GM21381 (cell line): ENCODE measurements around the gene LHFPL3.
"Not testable (repeated sequence)": the region's sequence is repeated elsewhere in the genome, so short reads cannot be mapped to it uniquely, and the experiment has no call there.

ENCODE experiments used
- ATAC-seq: cut with Tn5 transposase; IDR thresholded peaks from one replicate; pipeline ENCODE4 v1.9.1; 2021; ENCODE audit warnings: mild to moderate bottlenecking, moderate library complexity; ENCODE audit not compliant: unreplicated experiment

Gene LHFPL3

DNA sequence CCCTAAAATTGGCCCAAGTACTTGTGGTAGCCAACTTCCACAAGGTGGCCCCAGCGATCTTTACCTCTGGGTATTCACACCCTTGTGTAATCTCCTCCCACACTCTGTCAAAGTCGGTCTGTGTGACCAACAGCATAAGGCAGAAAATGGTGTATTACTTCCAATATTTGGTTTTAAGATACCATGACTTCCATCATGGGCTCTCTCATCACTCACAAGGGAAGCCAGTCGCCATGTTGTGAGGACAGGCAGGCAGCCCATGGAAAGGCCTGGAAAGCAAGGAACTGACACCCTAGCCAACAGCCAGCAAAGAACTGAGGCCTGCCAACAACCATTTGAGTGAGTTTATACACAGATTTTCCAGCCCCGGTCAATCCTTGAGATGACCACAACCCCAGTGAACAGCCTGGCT, 594.6 kb downstream of the LHFPL3 start:
- ATAC-seq, result peak; percentile 96

DNA sequence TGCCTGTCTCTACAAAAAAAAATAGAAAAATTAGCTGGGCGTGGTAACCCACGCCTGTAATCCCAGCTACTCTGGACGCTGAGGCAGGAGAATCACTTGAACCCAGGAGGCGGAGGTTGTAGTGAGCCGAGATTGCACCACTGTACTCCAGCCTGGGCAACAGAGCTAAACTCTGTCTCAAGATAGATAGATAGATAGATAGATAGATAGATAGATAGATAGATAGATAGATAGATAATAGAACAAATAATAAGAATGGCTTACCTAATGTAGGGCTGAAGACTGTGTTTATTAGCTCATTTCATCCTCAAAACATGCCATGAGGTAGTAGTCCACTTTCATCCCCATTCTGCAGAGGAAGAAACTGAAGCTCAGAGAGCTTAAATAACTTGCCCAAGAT, 597.8 kb downstream of the LHFPL3 start:
- ATAC-seq, result not testable (repeated sequence)

DNA sequence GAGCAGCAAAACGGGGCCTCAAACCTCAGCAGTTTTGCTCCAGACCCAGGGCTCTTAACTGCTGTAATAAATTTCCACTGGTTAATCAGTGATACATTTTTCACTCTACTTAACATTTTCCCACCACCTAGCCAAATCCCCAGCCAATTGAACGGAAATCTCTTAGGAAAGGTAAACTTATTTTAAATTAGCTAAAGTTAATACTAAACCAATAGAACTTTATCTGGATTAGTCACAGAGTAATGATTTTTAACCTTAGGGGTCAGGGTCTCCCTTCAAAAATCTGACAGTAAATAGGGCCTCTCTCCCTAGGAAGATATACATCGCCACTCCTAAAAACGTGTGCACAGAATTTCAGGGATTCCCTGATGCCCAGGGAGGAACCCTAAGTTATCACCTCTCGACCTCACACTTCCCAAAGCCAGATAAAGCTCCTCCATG, 598.2 kb downstream of the LHFPL3 start:
- no peak for ATAC-seq

GRCh38 chr7:104927055-104927454, 598.7 kb downstream of the LHFPL3 start:
- no peak for ATAC-seq

DNA sequence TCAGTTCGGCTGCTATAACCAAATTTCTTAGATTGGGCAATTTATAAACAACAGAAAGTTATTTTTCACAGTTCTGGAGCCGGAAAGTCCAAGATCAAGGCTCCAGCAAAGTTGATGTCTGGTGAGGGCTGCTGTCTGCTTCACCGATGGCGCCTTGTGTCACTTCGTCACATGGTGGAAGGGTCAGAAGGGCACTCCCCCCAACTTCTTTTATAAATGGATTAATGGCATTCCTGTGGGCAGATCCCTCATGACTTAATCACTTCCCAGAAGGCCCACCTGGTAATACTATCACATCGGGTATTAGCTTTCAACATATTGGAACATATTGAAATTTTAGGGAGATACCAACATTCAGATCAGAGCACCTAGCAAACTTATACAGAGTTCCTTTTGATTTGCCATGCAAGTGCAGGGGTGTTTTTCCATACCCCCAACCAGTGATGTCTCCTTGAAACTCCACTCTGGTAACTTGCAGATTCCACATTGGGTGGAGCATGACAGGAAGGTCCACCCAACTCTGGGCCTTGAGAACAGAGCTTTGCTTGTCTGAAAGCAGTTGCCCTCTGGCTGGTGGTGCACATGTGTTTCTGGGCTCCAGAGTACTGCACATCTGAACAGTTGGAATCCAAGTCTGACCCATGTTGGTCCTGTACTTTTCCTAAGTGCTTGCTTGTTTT, 600.5 kb downstream of the LHFPL3 start:
- ATAC-seq, result no peak

DNA sequence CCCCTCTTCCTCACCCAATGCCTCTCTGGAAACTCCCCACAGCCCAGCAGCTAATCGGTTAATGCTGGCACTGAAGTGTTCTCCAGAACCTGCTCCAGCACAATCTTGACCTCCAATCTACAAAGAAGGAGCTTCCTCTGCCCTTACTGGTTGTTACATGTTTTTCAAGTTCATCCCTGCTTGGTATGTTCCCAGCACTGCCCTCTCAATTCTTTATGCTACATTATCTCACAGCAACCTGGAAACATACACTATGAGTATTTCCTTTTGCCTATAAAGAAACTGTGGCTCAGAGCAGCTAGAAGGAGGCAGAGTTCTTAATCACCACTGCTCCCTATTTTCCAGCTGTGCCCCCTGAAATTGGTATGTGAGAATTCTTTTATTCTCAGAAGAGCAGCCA, 601.5 kb downstream of the LHFPL3 start:
- ATAC-seq, result no peak

GRCh38 chr7:104931181-104931781, 602.9 kb downstream of the LHFPL3 start:
- ATAC-seq, result no peak

DNA sequence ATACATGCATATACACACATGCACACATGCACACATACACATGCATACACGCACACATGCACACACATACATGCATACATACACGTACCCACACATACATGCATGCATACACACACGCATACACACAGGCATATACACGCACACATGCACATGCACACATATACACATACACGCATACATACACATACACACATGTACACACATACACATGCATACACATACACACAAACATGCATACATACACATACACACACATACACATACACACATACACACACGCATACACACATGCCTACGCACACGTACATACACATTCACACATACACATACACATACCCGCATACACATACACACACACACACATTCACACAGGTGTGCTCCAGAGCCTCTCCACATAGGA, 604.6 kb downstream of the LHFPL3 start:
- ATAC-seq, result no peak

DNA sequence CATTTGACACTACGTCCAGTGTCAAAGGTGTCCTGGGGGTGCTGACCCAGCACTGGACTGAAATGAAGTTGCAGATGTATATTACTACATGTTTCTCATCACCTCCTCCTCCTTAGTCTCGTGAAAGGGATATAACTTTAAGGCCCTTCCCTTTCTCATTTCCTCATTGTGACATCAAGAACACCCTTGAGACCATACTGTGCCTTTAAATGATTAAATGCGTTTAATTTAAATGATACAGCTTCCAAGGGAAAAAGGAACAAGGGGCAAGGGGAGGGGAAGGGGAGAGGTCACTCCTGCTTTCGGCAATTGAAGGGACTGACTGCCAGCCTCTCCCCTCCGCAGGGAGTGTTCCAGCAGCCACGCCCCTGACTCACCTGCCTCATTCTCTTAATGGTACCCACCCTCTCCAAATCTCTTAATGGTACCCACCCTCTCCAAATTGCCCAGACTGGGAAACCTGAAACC, 605.2 kb downstream of the LHFPL3 start:
- no peak for ATAC-seq

GRCh38 chr7:104934665-104935064, 606.3 kb downstream of the LHFPL3 start:
- no peak for ATAC-seq

DNA sequence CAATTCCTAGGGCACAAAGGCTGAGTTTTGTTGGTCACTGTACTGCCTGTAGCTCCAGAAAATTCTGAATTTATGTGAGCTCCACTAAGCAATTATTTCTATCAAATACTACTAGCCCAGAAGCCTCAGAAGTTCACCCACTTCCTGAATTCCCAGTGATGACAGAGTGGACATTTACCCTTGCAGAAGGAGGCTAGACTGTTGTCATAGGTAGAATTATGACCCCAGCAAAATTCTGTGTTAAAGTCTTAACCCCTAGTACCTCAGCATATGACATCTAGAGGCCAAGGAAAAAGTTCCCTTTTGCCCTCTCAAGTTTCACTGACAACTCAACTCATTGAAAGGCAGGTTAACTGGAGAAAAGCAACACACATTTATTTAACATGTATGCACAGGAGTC, 606.9 kb downstream of the LHFPL3 start:
- no peak for ATAC-seq

DNA sequence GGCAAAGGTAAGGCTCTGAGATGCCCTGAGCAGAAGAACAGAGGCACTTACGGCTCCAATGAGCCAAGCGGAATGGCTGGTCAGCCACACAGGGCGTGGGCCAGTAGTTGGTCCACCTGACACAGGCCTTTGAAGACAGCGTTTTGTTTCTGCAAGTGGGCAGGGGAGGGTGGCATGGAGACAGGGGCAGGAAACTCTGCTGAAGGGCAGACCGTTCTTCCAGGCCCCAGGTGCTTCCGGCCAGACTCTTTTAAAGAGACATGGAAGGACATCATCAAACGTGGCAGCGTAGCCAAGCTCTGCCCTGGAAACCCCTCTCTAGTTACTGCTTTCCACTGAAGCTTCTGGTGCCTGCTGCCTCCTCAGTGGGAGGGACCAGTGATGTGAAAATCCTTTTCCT, 608.1 kb downstream of the LHFPL3 start:
- ATAC-seq, result no peak

- not testable (repeated sequence) for ATAC-seq
Observed at GRCh38 chr7:104937489-104937888, 609.1 kb downstream of the LHFPL3 start.

- no peak for ATAC-seq
Observed at GRCh38 chr7:104938741-104939390, 610.5 kb downstream of the LHFPL3 start.

DNA sequence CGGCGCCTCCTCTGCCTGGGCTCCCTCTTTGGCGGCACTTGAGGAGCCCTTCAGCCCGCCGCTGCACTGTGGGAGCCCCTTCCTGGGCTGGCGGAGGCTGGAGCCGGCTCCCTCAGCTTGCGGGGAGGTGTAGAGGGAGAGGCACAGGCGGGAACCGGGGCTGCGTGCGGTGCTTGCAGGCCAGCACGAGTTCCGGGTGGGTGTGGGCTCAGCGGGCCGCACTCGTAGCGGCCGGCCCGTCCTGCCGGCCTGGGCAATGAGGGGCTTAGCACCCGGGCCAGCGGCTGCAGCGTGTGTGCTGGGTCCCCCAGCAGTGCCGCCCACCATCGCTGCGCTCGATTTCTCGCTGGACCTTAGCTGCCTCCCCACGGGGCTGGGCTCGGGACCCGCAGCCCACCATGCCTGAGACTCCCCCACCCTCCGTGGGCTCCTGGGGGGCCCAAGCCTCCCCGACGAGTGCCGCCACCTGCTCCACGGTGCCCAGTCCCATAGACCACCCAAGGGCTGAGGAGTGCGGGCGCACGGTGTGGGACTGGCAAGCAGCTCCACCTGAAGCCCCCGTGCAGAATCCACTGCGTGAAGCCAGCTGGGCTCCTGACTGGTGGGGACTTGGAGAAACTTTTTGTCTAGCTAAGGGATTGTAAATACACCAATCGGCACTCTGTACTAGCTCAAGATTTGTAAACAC, 611.8 kb downstream of the LHFPL3 start:
- no peak for ATAC-seq

- ATAC-seq, result peak; percentile 45
Observed at GRCh38 chr7:104943502-104944343, 615.3 kb downstream of the LHFPL3 start.

- no peak for ATAC-seq
Observed at GRCh38 chr7:104945599-104945956, 617.2 kb downstream of the LHFPL3 start.

- no peak for ATAC-seq
Observed at GRCh38 chr7:104946338-104946737, 617.9 kb downstream of the LHFPL3 start.

- ATAC-seq, result no peak
Observed at GRCh38 chr7:104950006-104950405, 621.6 kb downstream of the LHFPL3 start.

- no peak for ATAC-seq
Observed at GRCh38 chr7:104950754-104951153, 622.4 kb downstream of the LHFPL3 start.

- no peak for ATAC-seq
Observed at GRCh38 chr7:104951546-104951945, 623.1 kb downstream of the LHFPL3 start.
